GM20000 (cell line): ENCODE measurements around the gene ZCCHC14.

Experiments used
- DNase-seq: peaks from one replicate; pipeline ENCODE4 v3.0.0; 2012; ENCODE audit warnings: low spot score
- TF ChIP-seq, protein P1 (sequence below): IDR thresholded peaks from 2 replicates; pipeline ENCODE4 v1.5.1; 2012; ENCODE audit warnings: mild to moderate bottlenecking, control low read depth; ENCODE audit errors: extremely low read depth, missing control alignments

ZCCHC14 gene

DNA sequence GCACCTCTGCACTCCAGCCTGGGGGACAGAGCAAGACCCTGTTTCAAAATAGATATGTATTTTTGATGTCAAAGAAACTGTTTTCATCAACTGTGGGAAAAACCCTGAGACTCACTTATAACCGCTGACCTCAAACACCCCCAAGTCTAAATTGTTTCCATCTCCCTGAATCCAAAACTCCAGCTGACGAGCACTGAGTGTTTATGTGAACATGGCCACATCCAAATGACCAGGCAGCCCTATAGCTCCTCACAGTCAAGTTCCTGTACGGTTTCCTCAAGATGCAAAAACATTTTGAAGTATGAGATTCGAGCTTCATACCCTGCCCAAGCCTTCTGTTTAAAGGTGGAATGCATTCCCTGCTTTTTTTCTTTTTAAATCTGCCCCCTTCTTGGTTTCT lies 45.3 kb upstream of the ZCCHC14 start:
- TF ChIP-seq, protein P1, sequence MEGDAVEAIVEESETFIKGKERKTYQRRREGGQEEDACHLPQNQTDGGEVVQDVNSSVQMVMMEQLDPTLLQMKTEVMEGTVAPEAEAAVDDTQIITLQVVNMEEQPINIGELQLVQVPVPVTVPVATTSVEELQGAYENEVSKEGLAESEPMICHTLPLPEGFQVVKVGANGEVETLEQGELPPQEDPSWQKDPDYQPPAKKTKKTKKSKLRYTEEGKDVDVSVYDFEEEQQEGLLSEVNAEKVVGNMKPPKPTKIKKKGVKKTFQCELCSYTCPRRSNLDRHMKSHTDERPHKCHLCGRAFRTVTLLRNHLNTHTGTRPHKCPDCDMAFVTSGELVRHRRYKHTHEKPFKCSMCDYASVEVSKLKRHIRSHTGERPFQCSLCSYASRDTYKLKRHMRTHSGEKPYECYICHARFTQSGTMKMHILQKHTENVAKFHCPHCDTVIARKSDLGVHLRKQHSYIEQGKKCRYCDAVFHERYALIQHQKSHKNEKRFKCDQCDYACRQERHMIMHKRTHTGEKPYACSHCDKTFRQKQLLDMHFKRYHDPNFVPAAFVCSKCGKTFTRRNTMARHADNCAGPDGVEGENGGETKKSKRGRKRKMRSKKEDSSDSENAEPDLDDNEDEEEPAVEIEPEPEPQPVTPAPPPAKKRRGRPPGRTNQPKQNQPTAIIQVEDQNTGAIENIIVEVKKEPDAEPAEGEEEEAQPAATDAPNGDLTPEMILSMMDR, result no peak
- no peak for DNase-seq

DNA sequence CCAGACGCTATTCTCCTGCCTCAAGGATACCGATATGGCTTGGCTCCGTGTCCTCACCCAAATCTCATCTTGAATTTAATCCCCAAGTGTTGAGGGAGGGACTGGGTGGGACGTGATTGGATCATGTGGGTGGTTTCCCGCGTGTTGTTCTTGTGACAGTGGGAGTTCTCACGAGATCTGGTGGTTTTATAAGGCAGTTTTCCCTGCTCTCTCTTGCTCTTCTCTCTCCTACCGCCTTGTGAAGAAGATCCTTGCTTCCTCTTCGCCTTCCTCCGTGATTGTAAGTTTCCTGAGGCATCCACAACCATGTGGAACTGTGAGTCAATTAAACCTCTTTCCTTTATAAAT lies 43.9 kb upstream of the ZCCHC14 start:
- TF ChIP-seq, protein P1, result no peak
- DNase-seq, result no peak

DNA sequence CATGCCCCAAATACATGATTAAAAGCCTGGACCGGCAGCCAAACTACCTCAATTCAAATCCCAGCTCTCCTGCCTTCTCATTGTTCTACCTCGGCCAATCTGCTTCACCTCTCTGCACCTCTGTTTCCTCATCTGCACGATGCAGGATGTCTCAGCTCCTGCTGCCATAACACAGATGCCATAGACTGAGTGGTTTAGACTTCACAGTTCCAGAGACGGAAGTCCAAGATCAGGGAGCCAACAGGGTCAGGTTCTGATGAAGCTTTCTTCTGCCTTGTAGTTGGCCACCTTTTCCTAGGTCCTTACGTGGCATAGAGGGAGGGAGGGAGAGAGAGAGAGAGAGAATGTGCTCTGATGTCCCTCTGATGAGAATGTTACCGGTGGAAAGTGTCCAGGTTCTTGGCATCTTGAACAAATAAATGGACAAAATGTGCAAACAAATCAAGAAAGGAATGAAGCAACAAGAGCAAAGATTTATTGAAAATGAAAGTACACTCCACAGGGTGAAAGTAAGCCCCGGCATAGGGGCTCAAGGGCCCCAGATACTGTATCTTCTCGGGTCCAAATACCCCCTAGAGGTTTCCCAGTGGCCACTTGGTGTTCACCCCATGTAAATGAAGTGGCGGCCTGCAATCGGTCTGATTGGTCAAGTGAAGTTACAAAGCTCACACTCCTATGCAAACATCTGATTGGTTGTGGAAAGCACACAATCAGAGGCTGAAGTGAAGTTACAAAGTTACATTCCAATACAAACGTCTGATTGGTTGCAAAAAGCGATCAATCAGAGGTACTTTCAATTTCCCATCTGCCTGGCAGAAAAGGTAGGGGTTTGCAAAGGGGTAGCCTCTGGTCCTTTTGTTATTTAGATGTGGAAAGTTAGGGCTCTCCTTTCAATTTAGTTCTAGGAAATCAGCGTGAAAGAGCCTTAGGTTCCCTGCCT lies 43.3 kb upstream of the ZCCHC14 start:
- DNase-seq, result no peak
- TF ChIP-seq, protein P1, result no peak

DNA sequence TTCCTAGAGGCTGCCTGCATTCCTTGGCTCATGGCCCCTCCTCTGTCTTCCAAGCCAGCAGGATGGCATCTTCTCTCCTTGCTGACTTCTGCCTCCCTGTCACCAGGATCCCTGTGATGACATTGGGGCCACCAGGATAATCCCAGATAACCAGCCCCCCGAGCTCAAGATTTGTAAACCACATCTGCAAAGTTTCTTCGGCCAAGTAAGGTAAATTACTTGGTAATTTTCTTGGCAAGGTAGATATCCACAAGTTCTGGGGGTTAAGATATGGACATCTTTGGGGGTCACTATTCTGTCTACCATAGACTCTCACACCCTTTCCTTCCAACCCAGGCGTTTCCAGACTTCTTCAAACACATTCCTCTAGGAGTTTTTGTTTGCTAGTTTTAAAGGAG lies 42.6 kb upstream of the ZCCHC14 start:
- TF ChIP-seq, protein P1, result no peak
- no peak for DNase-seq

DNA sequence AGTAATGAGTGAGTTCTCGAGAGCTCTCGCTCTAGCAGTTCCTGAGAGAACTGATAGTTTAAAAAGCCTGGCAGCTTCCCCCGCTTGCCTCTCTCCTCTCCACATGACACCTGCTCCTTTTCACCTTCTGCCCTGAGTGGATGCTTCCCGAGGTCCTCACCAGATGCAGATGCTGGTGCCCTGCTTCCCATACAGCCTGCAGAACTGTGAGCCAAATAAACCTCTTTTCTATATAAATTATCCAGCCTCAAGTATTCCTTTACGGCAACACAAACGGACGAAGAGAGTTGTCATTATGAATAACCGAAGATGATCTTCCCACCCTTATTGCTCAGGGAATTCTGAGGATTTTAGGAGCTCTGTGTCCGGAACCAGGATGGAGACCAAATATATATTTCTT lies 41.9 kb upstream of the ZCCHC14 start:
- TF ChIP-seq, protein P1, result no peak
- DNase-seq, result no peak

DNA sequence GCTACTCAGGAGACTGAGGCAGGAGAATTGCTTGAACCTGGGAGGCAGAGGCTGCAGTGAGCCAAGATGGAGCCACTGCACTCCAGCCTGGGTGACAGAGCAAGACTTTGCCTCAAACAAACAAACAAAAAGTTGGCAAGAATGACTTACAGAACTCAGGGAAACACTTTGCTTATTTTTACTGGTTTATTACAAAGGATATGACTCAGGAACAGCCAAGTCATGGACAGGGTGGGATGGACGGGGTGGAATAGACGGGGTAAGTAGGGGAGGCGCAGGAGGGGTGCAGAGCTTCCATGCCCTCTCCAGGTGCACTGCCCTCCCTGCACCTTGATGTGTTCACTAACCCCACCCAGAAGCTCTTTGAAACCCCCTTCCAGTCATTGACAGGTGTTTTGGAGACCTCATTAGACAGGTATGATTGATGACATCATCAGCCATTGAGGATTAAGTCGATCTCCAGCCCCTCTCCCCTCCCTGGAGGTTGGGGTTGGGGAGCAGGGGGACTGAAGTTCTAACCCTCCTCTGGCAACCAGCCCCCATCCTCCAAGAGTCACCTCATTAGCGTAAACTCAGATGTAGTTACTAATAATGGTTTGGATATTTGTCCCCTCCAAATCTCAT lies 41.3 kb upstream of the ZCCHC14 start:
- no peak for DNase-seq
- TF ChIP-seq, protein P1, result no peak

DNA sequence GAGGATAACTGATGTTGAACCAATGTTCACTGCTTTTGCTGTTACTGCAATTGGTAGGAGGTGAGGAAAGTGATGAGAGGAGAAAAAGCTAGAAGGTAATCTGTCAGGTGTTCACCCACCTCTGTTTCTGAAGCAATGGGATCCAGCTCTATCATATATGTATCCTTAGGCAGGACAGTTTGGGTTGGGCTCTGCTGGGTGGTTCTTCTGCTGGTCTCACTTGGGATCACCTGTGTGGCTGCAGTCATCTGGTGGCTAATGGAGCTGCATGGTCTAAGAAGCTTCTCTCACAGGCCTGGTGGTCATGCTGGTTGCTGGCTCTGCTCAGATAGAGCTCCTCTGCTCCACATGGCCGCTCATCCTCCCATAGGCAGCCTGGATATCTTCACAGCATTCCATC lies 40.2 kb upstream of the ZCCHC14 start:
- no peak for DNase-seq

More for the DNA sequence above, 40.2 kb upstream of the ZCCHC14 start:
- TF ChIP-seq, protein P1, result no peak
